DOHH2 (cell line): ENCODE results near the gene KLHL14.

Experiments used
- H3F3A ChIP-seq: fragments of 200-600 bp; sonication (generic), shearing (Covaris generic); 2 replicates; pipeline ENCODE4 v1.6.0; 2016; ENCODE audit warnings: antibody characterized with exemption, mild to moderate bottlenecking; ENCODE audit not compliant: control insufficient read depth, insufficient read depth
- H3K27ac ChIP-seq: fragments of 200-600 bp; sonication (generic); 2 replicates; pipeline ENCODE4 v1.5.1; 2014; ENCODE audit warnings: low read depth, mild to moderate bottlenecking, low read length, moderate library complexity
- H3K27me3 ChIP-seq: fragments of 200-600 bp; sonication (generic); 2 replicates; pipeline ENCODE4 v1.6.1; 2014; ENCODE audit warnings: mild to moderate bottlenecking, low read length, mixed read lengths; ENCODE audit not compliant: control insufficient read depth
- H3K36me3 ChIP-seq: fragments of 200-600 bp; sonication (generic); 2 replicates; pipeline ENCODE4 v1.6.1; 2014; ENCODE audit warnings: mild to moderate bottlenecking, low read length, moderate library complexity, mixed read lengths; ENCODE audit not compliant: control insufficient read depth
- H3K4me1 ChIP-seq: fragments of 200-600 bp; sonication (generic); 2 replicates; pipeline ENCODE4 v1.6.1; 2014; ENCODE audit warnings: mild to moderate bottlenecking, low read length, mixed read lengths; ENCODE audit not compliant: control insufficient read depth
- H3K4me2 ChIP-seq: fragments of 200-600 bp; sonication (generic); 2 replicates; pipeline ENCODE4 v1.6.0; 2014; ENCODE audit warnings: mild to moderate bottlenecking, low read length, moderate library complexity
- H3K4me3 ChIP-seq: fragments of 200-600 bp; sonication (generic); 2 replicates; pipeline ENCODE4 v1.5.1; 2014; ENCODE audit warnings: mild to moderate bottlenecking, low read length, mixed read lengths
- H3K79me2 ChIP-seq: fragments of 200-600 bp; sonication (generic); 2 replicates; pipeline ENCODE4 v1.6.1; 2014; ENCODE audit warnings: mild to moderate bottlenecking, low read length, mixed read lengths; ENCODE audit not compliant: control insufficient read depth
- H3K9me2 ChIP-seq: fragments of 200-600 bp; sonication (generic); replicated peaks from 2 replicates; pipeline ENCODE4 v1.6.1; 2014; ENCODE audit warnings: mild to moderate bottlenecking, low read length, mixed read lengths; ENCODE audit not compliant: control insufficient read depth
- H3K9me3 ChIP-seq: fragments of 200-600 bp; sonication (generic); 2 replicates; pipeline ENCODE4 v1.6.1; 2014; ENCODE audit warnings: antibody characterized with exemption, low read length, mixed read lengths; ENCODE audit not compliant: control insufficient read depth, insufficient read depth
- H4K20me1 ChIP-seq: fragments of 200-600 bp; sonication (generic); 2 replicates; pipeline ENCODE4 v1.6.0; 2014; ENCODE audit warnings: low read depth, mild to moderate bottlenecking, antibody characterized with exemption, low read length, moderate library complexity; ENCODE audit not compliant: control insufficient read depth, insufficient read depth
- EZH2phosphoT487 ChIP-seq: fragments of 200-600 bp; sonication (generic); IDR thresholded peaks from 2 replicates; pipeline ENCODE4 v1.6.1; 2017; ENCODE audit warnings: borderline replicate concordance, mild to moderate bottlenecking, antibody characterized with exemption, low read length, moderate library complexity, mixed read lengths
- TF ChIP-seq, protein P1 (sequence below): fragments of 200-600 bp; sonication (generic); IDR thresholded peaks from one replicate; pipeline ENCODE4 v1.5.1; 2014; ENCODE audit warnings: antibody characterized with exemption, mild to moderate bottlenecking, low read depth, low read length; ENCODE audit not compliant: poor library complexity, severe bottlenecking

Gene KLHL14

DNA sequence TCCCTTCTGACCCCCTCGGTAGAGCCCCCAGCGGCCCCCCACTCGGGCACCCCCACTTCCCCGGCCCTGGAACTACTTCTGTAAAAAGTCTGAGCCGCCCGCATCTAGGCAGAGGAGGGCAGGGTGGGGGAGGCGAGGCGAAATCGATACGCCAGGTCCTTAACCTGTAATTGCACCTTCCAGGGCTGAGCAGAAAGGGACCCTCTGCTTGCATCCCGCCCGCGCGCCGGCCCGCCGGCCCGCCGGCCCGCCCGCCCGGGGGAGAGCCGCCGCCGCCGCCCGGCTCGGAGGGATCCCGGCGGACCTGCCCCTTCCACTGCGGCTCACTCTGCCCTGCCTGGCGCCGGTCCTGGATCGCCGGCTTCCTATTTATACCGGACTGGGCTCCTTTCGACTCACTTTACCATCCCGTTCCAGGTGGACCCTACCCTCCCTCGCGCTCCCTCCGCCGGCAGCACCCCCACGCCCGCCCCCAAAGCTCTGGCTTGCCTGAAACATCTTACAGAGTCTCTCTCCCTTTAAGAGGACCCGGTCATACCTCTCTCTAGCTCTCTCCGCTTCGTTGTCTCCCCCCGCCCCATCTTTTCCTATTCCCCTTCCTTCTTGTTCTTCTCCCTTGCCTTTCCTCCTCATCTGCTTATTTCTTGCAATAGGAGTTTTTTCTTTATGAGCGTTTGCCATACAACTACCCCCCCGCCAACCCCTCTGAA lies 797 bp downstream of the KLHL14 start:
- Histone ChIP-seq H3F3A (peaks cover 30% of the 10 kb centered on the region), H3K79me2 (peaks cover 43% of the 10 kb centered on the region), H3K9me2 (no peaks in the 10 kb centered on the region), H3K4me1 (peaks cover 72% of the 10 kb centered on the region), H3K9me3 (no peaks in the 10 kb centered on the region), H3K4me2 (peak overlapping the region; percentile 97), H3K4me3 (peak overlapping the region; percentile 94), H3K27ac (peak overlapping the region; percentile 89), H3K27me3 (no peaks in the 10 kb centered on the region), H3K36me3 (peaks cover 9% of the 10 kb centered on the region; the same call in 1 of the 2 replicates), H4K20me1 (no peaks in the 10 kb centered on the region)
- no peak for TF ChIP-seq EZH2phosphoT487
- TF ChIP-seq, protein P1, sequence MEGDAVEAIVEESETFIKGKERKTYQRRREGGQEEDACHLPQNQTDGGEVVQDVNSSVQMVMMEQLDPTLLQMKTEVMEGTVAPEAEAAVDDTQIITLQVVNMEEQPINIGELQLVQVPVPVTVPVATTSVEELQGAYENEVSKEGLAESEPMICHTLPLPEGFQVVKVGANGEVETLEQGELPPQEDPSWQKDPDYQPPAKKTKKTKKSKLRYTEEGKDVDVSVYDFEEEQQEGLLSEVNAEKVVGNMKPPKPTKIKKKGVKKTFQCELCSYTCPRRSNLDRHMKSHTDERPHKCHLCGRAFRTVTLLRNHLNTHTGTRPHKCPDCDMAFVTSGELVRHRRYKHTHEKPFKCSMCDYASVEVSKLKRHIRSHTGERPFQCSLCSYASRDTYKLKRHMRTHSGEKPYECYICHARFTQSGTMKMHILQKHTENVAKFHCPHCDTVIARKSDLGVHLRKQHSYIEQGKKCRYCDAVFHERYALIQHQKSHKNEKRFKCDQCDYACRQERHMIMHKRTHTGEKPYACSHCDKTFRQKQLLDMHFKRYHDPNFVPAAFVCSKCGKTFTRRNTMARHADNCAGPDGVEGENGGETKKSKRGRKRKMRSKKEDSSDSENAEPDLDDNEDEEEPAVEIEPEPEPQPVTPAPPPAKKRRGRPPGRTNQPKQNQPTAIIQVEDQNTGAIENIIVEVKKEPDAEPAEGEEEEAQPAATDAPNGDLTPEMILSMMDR, result no peak

DNA sequence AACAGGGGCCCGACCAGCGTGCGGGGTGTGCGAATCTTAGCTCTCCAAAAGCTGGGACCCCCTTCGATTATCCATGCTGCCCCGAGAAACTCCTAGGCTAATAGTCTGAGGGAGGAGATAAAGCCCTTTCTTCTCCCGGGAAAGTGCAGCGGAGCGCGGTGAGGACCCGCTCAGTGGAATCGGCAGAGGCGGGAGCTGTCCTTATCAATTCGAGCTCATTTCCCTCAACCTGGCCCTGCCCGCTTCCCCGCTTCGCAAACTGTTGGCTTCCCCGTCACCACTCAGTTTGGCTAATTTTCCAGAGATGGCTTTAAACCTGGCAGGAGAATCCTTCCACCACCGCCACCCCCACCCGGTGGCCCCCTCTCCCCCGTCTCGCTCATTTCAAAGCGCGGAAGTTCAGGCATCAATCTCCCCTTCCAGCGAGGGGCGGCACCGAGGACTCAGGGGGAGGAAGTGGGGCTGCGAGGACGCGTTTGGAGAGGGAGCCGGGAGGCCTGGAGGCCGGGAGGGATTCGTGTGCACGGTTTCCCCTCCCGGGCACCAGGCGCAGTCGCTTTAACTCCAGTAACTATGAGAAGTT lies 1.6 kb downstream of the KLHL14 start:
- H3K4me2 ChIP-seq, result peak overlapping the region; percentile 97
- H3K4me3 ChIP-seq, result peak overlapping the region; percentile 94

DNA sequence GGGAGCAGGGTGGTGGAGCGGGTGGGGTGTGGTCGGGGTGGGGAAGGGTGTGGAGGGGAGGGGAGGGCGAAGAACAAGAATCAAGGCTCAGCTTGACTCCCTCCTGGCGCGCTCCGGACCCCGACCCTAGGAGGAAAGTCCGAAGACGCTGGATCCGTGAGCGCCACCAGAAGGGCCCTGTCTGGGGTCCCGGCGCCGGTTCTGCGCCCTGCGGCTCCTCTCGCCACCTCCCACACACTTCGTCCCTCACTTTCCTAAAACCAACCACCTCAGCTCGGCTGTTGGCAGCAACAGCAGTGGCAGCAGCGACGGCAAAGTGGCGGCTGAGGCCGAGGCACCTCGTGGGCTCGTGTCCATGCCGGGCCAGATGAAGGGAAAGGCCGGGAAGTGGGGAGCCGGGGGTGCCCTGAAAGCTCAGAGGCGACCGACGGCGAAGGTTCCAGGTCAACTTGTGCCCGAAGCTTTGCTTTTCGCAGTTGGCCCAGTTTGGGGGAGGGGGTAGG lies 2.1 kb downstream of the KLHL14 start:
- no peaks in the 10 kb centered on the region for H3K9me2 ChIP-seq
- H3K79me2 ChIP-seq, result peaks cover 54% of the 10 kb centered on the region
- peaks cover 9% of the 10 kb centered on the region; the same call in 1 of the 2 replicates for H3K36me3 ChIP-seq
- H3K4me1 ChIP-seq, result peaks cover 78% of the 10 kb centered on the region
- H3K27me3 ChIP-seq, result no peaks in the 10 kb centered on the region
- H3K4me2 ChIP-seq, result peak overlapping the region; percentile 97
- TF ChIP-seq EZH2phosphoT487, result no peak
- TF ChIP-seq, protein P1, result no peak
- no peaks in the 10 kb centered on the region for H4K20me1 ChIP-seq
- no peaks in the 10 kb centered on the region for H3K9me3 ChIP-seq
- H3K27ac ChIP-seq, result peak overlapping the region; percentile 89
- H3F3A ChIP-seq, result peaks cover 30% of the 10 kb centered on the region
- peak overlapping the region; percentile 94 for H3K4me3 ChIP-seq

More for the DNA sequence above, 1.6 kb downstream of the KLHL14 start:
- Histone ChIP-seq H3K9me2 (no peaks in the 10 kb centered on the region), H3K4me1 (peaks cover 78% of the 10 kb centered on the region), H3K79me2 (peaks cover 49% of the 10 kb centered on the region), H3K36me3 (peaks cover 9% of the 10 kb centered on the region; the same call in 1 of the 2 replicates), H3F3A (peaks cover 30% of the 10 kb centered on the region), H4K20me1 (no peaks in the 10 kb centered on the region), H3K9me3 (no peaks in the 10 kb centered on the region), H3K27ac (peak overlapping the region; percentile 89), H3K27me3 (no peaks in the 10 kb centered on the region)
- no peak for TF ChIP-seq EZH2phosphoT487
- TF ChIP-seq, protein P1, result no peak
